Suprapubic skin (tissue), 4 donors: Measurements from ENCODE around the gene ZNF320.

Source experiments
- EP300 ChIP-seq: sonication (generic); formaldehyde crosslinking; IDR thresholded peaks from one replicate; pipeline ENCODE4 v1.6.1; 2017; ENCODE audit warnings: antibody characterized with exemption
- POLR2A ChIP-seq, 2 donors: fragments of 450-650 bp; IDR thresholded peaks; one replicate each; pipeline ENCODE4 v1.6.1; 2017; ENCODE audit warnings: antibody characterized with exemption in 2 of 2, mild to moderate bottlenecking in 2 of 2, moderate library complexity in 2 of 2
- POLR2AphosphoS5 ChIP-seq, 3 donors: sonication (generic); formaldehyde crosslinking; IDR thresholded peaks; one replicate each; pipeline ENCODE4 v1.6.1; 2017; ENCODE audit warnings: antibody characterized with exemption in 3 of 3
- TF ChIP-seq, protein P1 (sequence below), 2 donors: fragments of 200-600 bp in 1 of 2; fragments of 450-650 bp in 1 of 2; sonication (generic) in 1 of 2; IDR thresholded peaks; one replicate each; pipeline ENCODE4 v1.5.1; 2016 to 2019; ENCODE audit warnings: antibody characterized with exemption in 2 of 2, mild to moderate bottlenecking in 1 of 2, moderate library complexity in 1 of 2

DNA sequence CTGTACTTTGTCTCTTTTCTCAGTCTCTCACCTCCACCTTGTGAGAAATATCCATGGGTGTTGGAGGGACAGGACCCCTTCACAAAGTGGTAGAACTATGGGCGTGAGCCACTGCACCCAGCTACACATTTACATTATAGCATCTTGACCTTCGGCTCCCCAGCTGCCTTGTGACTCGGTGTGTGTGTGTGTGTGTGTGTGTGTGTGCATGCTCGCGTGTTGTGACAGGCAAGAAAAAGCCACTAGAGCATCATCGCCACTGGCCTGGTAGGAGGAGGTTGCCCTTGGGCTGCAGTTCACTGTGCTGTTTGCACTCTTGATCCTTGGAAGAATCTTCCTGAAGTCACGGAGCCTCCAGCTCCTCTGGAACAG, 39.5 kb upstream of the ZNF320 start:
- TF ChIP-seq, protein P1, sequence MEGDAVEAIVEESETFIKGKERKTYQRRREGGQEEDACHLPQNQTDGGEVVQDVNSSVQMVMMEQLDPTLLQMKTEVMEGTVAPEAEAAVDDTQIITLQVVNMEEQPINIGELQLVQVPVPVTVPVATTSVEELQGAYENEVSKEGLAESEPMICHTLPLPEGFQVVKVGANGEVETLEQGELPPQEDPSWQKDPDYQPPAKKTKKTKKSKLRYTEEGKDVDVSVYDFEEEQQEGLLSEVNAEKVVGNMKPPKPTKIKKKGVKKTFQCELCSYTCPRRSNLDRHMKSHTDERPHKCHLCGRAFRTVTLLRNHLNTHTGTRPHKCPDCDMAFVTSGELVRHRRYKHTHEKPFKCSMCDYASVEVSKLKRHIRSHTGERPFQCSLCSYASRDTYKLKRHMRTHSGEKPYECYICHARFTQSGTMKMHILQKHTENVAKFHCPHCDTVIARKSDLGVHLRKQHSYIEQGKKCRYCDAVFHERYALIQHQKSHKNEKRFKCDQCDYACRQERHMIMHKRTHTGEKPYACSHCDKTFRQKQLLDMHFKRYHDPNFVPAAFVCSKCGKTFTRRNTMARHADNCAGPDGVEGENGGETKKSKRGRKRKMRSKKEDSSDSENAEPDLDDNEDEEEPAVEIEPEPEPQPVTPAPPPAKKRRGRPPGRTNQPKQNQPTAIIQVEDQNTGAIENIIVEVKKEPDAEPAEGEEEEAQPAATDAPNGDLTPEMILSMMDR (IDR thresholded peaks at IDR 0.05) = no peak
- no peak for TF ChIP-seq EP300
- no peak for TF ChIP-seq POLR2AphosphoS5 (IDR thresholded peaks at IDR 0.05)
- no peak for TF ChIP-seq POLR2A (IDR thresholded peaks at IDR 0.05)
